Effector memory CD4-positive, alpha-beta T cell (primary cell): ENCODE data around the gene BCAS1.

Source experiments
- DNase-seq, 3 donors: peaks; one replicate each; pipeline ENCODE4 v3.0.0-alpha.2; 2020
- H3K27ac ChIP-seq: 2 replicates; pipeline ENCODE4 v1.7.0; 2013; ENCODE audit warnings: mild to moderate bottlenecking, low read length, moderate library complexity; ENCODE audit not compliant: insufficient read depth, poor library complexity, severe bottlenecking
- H3K27me3 ChIP-seq: replicated peaks from 2 replicates; pipeline ENCODE4 v1.7.0; 2013; ENCODE audit warnings: mild to moderate bottlenecking, low read length; ENCODE audit not compliant: insufficient read depth, control insufficient read depth, poor library complexity, severe bottlenecking
- H3K36me3 ChIP-seq: 2 replicates; pipeline ENCODE4 v1.7.0; 2013; ENCODE audit warnings: mild to moderate bottlenecking, low read length, moderate library complexity; ENCODE audit not compliant: control insufficient read depth, insufficient read depth
- H3K4me1 ChIP-seq: 2 replicates; pipeline ENCODE4 v1.7.0; 2013; ENCODE audit warnings: low read length, mild to moderate bottlenecking; ENCODE audit not compliant: control insufficient read depth, insufficient read depth, poor library complexity, severe bottlenecking
- H3K4me3 ChIP-seq: 2 replicates; pipeline ENCODE4 v1.7.0; 2013; ENCODE audit warnings: low read length, low read depth, mild to moderate bottlenecking; ENCODE audit not compliant: insufficient read depth, poor library complexity, severe bottlenecking
- H3K9me3 ChIP-seq: 2 replicates; pipeline ENCODE4 v1.7.0; 2013; ENCODE audit warnings: mild to moderate bottlenecking, low read length, moderate library complexity; ENCODE audit not compliant: control insufficient read depth

The BCAS1 gene

GRCh38 chr20:53996584-53997486, 73.6 kb downstream of the BCAS1 start:
- Histone ChIP-seq H3K9me3 (peaks cover 10% of the 10 kb centered on the region), H3K4me1 (no peaks in the 10 kb centered on the region), H3K36me3 (no peaks in the 10 kb centered on the region), H3K27me3 (no peaks in the 10 kb centered on the region), H3K4me3 (no peak overlapping the region), H3K27ac (no peak overlapping the region)
- DNase-seq: no peak

- no peak for DNase-seq
- no peak overlapping the region for H3K4me3 ChIP-seq
- no peaks in the 10 kb centered on the region for H3K4me1 ChIP-seq
- no peak overlapping the region for H3K27ac ChIP-seq
- H3K9me3 ChIP-seq: peaks cover 8% of the 10 kb centered on the region
- no peaks in the 10 kb centered on the region for H3K36me3 ChIP-seq
- no peaks in the 10 kb centered on the region for H3K27me3 ChIP-seq
Measured at GRCh38 chr20:53995949-53996348, 74.4 kb downstream of the BCAS1 start.

- H3K27ac ChIP-seq: no peak overlapping the region
- no peaks in the 10 kb centered on the region for H3K9me3 ChIP-seq
- H3K4me1 ChIP-seq: no peaks in the 10 kb centered on the region
- no peaks in the 10 kb centered on the region for H3K36me3 ChIP-seq
- H3K27me3 ChIP-seq: no peaks in the 10 kb centered on the region
- no peak for DNase-seq
- H3K4me3 ChIP-seq: no peak overlapping the region
Measured at GRCh38 chr20:53994088-53994487, 76.3 kb downstream of the BCAS1 start.

GRCh38 chr20:53993310-53993709, 77.1 kb downstream of the BCAS1 start:
- Histone ChIP-seq H3K9me3 (no peaks in the 10 kb centered on the region), H3K27me3 (no peaks in the 10 kb centered on the region), H3K36me3 (no peaks in the 10 kb centered on the region), H3K27ac (no peak overlapping the region), H3K4me1 (no peaks in the 10 kb centered on the region), H3K4me3 (no peak overlapping the region)
- DNase-seq: no peak

GRCh38 chr20:53990768-53991450, 79.5 kb downstream of the BCAS1 start:
- Histone ChIP-seq H3K36me3 (no peaks in the 10 kb centered on the region), H3K9me3 (no peaks in the 10 kb centered on the region), H3K4me3 (no peak overlapping the region), H3K27ac (no peak overlapping the region), H3K4me1 (no peaks in the 10 kb centered on the region), H3K27me3 (no peaks in the 10 kb centered on the region)
- DNase-seq: no peak

GRCh38 chr20:53990003-53990402, 80.4 kb downstream of the BCAS1 start:
- Histone ChIP-seq H3K4me1 (no peaks in the 10 kb centered on the region), H3K27ac (no peak overlapping the region), H3K4me3 (no peak overlapping the region), H3K36me3 (no peaks in the 10 kb centered on the region), H3K9me3 (no peaks in the 10 kb centered on the region), H3K27me3 (no peaks in the 10 kb centered on the region)
- no peak for DNase-seq

- H3K27me3 ChIP-seq: no peaks in the 10 kb centered on the region
- no peaks in the 10 kb centered on the region for H3K36me3 ChIP-seq
- H3K27ac ChIP-seq: no peak overlapping the region
- H3K9me3 ChIP-seq: no peaks in the 10 kb centered on the region
- no peak for DNase-seq
- no peak overlapping the region for H3K4me3 ChIP-seq
- H3K4me1 ChIP-seq: no peaks in the 10 kb centered on the region
Measured at GRCh38 chr20:53989401-53989800, 81.0 kb downstream of the BCAS1 start.

- DNase-seq: no peak
- Histone ChIP-seq H3K36me3 (no peaks in the 10 kb centered on the region), H3K4me1 (no peaks in the 10 kb centered on the region), H3K27me3 (no peaks in the 10 kb centered on the region), H3K9me3 (no peaks in the 10 kb centered on the region), H3K4me3 (no peak overlapping the region), H3K27ac (no peak overlapping the region)
Measured at GRCh38 chr20:53986037-53986650, 84.2 kb downstream of the BCAS1 start.

GRCh38 chr20:53985150-53985518, 85.3 kb downstream of the BCAS1 start:
- Histone ChIP-seq H3K36me3 (no peaks in the 10 kb centered on the region), H3K4me3 (no peak overlapping the region), H3K27me3 (no peaks in the 10 kb centered on the region), H3K27ac (no peak overlapping the region), H3K4me1 (no peaks in the 10 kb centered on the region), H3K9me3 (no peaks in the 10 kb centered on the region)
- no peak for DNase-seq
